HG02981 (cell line): ENCODE results near the gene PIGN.

ENCODE experiments used
- ATAC-seq: cut with Tn5 transposase; IDR thresholded peaks from one replicate; pipeline ENCODE4 v1.9.1; 2021; ENCODE audit warnings: mild to moderate bottlenecking, moderate library complexity; ENCODE audit not compliant: unreplicated experiment

PIGN gene

GRCh38 chr18:62023536-62023935 is 163.3 kb downstream of the PIGN start:
- no peak for ATAC-seq

- no peak for ATAC-seq
Measured at GRCh38 chr18:62018759-62019041, 168.2 kb downstream of the PIGN start.

GRCh38 chr18:62018034-62018758 is 168.7 kb downstream of the PIGN start:
- ATAC-seq: no peak

GRCh38 chr18:62017618-62018017 is 169.2 kb downstream of the PIGN start:
- ATAC-seq: no peak

GRCh38 chr18:62011416-62011815 is 175.4 kb downstream of the PIGN start:
- ATAC-seq: no peak

- ATAC-seq: no peak
Measured at GRCh38 chr18:62009521-62009920, 177.3 kb downstream of the PIGN start.

- ATAC-seq: no peak
Measured at GRCh38 chr18:62001396-62001795, 185.5 kb downstream of the PIGN start.

GRCh38 chr18:61998957-61999356 is 187.9 kb downstream of the PIGN start:
- no peak for ATAC-seq

- ATAC-seq: no peak
Measured at GRCh38 chr18:61998335-61998734, 188.5 kb downstream of the PIGN start.

- ATAC-seq: no peak
Measured at GRCh38 chr18:61995618-61996017, 191.2 kb downstream of the PIGN start.

- no peak for ATAC-seq
Measured at GRCh38 chr18:61993831-61994230, 193.0 kb downstream of the PIGN start.

GRCh38 chr18:61992923-61993322 is 193.9 kb downstream of the PIGN start:
- ATAC-seq: no peak

GRCh38 chr18:61992285-61992684 is 194.6 kb downstream of the PIGN start:
- no peak for ATAC-seq

- ATAC-seq: no peak
Measured at GRCh38 chr18:61991836-61992235, 195.0 kb downstream of the PIGN start.

- no peak for ATAC-seq
Measured at GRCh38 chr18:61991201-61991600, 195.7 kb downstream of the PIGN start.
